ENCODE measurements around the gene TCP1.

GRCh38 chr6:159759645-159760044 lies 29.8 kb downstream of the TCP1 start:
- TF ChIP-seq, protein P1, sequence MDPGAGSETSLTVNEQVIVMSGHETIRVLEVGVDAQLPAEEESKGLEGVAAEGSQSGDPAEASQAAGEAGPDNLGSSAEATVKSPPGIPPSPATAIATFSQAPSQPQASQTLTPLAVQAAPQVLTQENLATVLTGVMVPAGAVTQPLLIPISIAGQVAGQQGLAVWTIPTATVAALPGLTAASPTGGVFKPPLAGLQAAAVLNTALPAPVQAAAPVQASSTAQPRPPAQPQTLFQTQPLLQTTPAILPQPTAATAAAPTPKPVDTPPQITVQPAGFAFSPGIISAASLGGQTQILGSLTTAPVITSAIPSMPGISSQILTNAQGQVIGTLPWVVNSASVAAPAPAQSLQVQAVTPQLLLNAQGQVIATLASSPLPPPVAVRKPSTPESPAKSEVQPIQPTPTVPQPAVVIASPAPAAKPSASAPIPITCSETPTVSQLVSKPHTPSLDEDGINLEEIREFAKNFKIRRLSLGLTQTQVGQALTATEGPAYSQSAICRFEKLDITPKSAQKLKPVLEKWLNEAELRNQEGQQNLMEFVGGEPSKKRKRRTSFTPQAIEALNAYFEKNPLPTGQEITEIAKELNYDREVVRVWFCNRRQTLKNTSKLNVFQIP (CRISPR knock-in tag; IDR thresholded peaks at IDR 0.05; ENCODE audit: borderline replicate concordance, low read depth): no peak
- no peak for TF ChIP-seq ZFP30 (CRISPR knock-in tag; IDR thresholded peaks at IDR 0.05)
- no peak for TF ChIP-seq ISL1 (CRISPR knock-in tag; IDR thresholded peaks at IDR 0.05)
- no peak for TF ChIP-seq ZNF565 (CRISPR knock-in tag; conservative IDR thresholded peaks at IDR 0.05; ENCODE audit: low read depth)
- TF ChIP-seq, protein P2, sequence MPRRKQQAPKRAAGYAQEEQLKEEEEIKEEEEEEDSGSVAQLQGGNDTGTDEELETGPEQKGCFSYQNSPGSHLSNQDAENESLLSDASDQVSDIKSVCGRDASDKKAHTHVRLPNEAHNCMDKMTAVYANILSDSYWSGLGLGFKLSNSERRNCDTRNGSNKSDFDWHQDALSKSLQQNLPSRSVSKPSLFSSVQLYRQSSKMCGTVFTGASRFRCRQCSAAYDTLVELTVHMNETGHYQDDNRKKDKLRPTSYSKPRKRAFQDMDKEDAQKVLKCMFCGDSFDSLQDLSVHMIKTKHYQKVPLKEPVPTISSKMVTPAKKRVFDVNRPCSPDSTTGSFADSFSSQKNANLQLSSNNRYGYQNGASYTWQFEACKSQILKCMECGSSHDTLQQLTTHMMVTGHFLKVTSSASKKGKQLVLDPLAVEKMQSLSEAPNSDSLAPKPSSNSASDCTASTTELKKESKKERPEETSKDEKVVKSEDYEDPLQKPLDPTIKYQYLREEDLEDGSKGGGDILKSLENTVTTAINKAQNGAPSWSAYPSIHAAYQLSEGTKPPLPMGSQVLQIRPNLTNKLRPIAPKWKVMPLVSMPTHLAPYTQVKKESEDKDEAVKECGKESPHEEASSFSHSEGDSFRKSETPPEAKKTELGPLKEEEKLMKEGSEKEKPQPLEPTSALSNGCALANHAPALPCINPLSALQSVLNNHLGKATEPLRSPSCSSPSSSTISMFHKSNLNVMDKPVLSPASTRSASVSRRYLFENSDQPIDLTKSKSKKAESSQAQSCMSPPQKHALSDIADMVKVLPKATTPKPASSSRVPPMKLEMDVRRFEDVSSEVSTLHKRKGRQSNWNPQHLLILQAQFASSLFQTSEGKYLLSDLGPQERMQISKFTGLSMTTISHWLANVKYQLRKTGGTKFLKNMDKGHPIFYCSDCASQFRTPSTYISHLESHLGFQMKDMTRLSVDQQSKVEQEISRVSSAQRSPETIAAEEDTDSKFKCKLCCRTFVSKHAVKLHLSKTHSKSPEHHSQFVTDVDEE (CRISPR knock-in tag; IDR thresholded peaks at IDR 0.05): no peak
